GM21619 (cell line): ENCODE results near the gene MAGEB3.
"Not testable (repeated sequence)": the region's sequence is repeated elsewhere in the genome, so short reads cannot be mapped to it uniquely, and the experiment has no call there.

Source experiments
- ATAC-seq: cut with Tn5 transposase; IDR thresholded peaks from one replicate; pipeline ENCODE4 v1.9.1; 2021; ENCODE audit not compliant: unreplicated experiment

The MAGEB3 gene

GRCh38 chrX:30230395-30230794 is at the start of gene MAGEB3:
TSS of gene MAGEB3 (plus strand) at chrX:30230657. CDS start at chrX:30235925, 5,268 bp downstream.
- ATAC-seq, result no peak

GRCh38 chrX:30181353-30181752 is 49.1 kb upstream of the MAGEB3 start:
- no peak for ATAC-seq

- ATAC-seq, result no peak
These were observed 46.9 kb upstream of the MAGEB3 start for GRCh38 chrX:30183554-30183953.

GRCh38 chrX:30190426-30190825 is 40.0 kb upstream of the MAGEB3 start:
- no peak for ATAC-seq

DNA sequence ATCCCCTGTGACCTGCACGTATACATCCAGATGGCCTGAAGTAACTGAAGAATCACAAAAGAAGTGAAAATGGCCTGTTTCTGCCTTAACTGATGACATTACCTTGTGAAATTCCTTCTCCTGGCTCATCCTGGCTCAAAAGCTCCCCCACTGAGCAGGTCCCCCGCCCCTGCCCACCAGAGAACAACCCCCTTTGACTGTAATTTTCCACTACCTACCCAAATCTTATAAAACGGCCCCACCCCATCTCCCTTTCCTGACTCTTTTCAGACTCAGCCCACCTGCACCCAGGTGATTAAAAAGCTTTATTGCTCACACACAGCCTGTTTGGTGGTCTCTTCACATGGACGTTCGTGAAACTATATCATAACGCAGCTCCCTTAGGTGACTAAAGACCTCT is 36.5 kb upstream of the MAGEB3 start:
- ATAC-seq, result not testable (repeated sequence)

- no peak for ATAC-seq
These were observed 34.1 kb upstream of the MAGEB3 start for GRCh38 chrX:30196322-30196721.

GRCh38 chrX:30212172-30212571 is 18.3 kb upstream of the MAGEB3 start:
- ATAC-seq, result no peak

- ATAC-seq, result no peak
These were observed 15.1 kb upstream of the MAGEB3 start, which contains the start of gene MAGEB2 for GRCh38 chrX:30215357-30215843. TSS of gene MAGEB2 (plus strand) at chrX:30215563. CDS start at chrX:30218581, 3,018 bp downstream.

DNA sequence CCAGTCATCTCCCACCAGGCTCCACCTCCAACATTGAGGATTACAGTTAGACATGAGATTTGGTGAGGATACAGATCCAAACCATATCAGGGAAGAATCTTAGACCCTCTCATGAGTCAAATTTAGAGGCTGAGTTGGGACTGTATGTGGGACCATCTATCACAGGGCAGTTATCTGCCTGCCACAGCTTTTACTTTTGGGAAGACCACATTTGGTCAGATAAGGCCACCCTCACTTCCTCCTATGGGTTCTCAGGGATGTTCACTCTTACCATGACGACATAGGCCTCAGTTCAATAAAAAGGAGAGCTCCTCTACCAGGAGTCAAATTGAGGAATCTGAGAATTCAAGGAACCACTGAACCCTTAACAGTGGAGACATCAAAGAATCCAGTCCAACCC is 13.0 kb upstream of the MAGEB3 start:
- ATAC-seq, result no peak

GRCh38 chrX:30219372-30219771 is 11.1 kb upstream of the MAGEB3 start:
- ATAC-seq, result no peak

DNA sequence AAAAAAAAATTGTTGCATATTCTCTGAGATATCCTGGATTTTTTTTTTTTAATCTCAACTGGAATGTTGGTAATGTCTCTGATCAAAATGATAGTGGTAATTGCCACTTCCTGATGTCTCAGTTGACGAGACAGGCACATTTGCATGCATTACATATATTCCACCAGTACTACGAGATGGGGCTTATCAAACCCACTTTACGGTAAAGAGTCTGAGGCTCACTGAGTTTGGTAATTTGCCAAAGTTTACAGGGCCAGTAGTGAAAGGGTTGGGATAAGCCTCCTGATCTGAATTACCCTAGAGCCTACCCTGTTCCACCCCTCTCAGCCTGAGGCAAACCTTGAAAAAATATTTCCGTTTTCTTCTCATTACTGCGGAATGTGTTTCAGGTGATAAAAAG is 9.8 kb upstream of the MAGEB3 start:
- no peak for ATAC-seq

- no peak for ATAC-seq
These were observed 5.9 kb upstream of the MAGEB3 start for GRCh38 chrX:30224536-30224935.

DNA sequence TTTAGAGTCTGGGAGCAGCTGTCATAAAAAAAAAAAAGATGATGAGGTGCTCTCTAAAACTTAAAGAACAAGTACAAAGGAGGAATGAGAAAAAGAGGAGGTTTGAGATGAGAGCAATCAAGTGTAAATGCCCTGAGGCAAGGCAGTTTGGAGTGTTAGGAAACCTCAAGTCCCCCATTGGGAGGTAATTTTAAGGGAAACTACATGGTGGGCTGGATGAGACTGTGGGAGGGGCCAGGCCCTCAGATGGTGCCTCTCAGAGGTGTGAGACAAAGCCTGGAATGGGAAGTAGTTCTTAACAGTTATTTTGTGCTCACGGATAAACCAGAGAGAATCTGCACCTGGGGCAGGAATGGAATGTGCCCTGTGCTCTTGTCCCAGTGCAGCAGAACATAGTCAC is 1.9 kb upstream of the MAGEB3 start:
- ATAC-seq, result no peak

DNA sequence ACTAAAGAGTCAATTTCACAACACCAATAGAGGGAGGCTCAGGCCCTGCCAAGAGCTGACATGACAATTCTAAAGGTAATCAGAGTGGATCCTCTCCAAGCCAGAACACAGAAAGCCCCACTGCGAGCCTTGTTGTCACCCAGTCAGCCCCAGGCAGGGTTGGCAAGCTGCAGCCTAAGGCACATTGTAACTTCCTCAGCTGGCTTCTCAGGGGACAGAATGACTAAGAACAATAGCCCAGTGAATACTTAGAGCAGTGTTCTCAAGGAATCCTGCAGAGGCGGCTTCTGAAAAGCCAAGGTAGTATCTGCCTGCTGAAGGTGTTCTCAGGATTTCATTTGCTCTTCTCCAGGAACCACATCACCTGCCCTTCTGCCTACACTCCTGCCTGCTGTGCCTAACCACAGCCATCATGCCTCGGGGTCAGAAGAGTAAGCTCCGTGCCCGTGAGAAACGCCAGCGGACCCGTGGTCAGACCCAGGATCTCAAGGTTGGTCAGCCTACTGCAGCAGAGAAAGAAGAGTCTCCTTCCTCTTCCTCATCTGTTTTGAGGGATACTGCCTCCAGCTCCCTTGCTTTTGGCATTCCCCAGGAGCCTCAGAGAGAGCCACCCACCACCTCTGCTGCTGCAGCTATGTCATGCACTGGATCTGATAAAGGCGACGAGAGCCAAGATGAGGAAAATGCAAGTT is 11.4 kb downstream of the MAGEB3 start, which contains the start of gene MAGEB4:
Gene MAGEB4 (plus strand): TSS at position 277 of the 692 bp plus-strand sequence. CDS start 136 bp downstream, at position 413.
- no peak for ATAC-seq

GRCh38 chrX:30246769-30247489 is 16.5 kb downstream of the MAGEB3 start, which contains the start of gene MAGEB1:
TSS of gene MAGEB1 (plus strand) at chrX:30247146. CDS start at chrX:30250494, 3,348 bp downstream.
- no peak for ATAC-seq

GRCh38 chrX:30248854-30249253 is 18.4 kb downstream of the MAGEB3 start:
- ATAC-seq, result peak; percentile 68

DNA sequence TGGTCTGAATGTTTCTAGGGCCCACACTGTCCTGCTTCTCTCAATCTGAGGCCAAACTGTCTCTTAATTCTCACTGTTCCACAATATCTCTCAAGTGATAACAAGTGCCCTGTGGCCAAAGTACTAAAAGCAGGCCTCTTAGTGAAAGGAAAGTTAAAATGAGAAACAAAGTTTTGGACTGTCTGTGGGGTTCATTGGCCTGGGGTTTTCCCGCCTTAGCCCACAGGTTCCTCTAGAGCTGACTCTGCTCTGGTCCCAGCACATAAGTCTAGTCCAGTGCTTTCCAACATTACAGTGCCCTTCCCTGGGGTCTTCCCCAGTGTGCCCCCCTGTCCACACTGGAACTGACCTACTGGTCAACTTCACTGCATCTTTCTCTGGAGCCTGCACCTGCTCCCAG is 22.8 kb downstream of the MAGEB3 start:
- peak; percentile 73 for ATAC-seq

DNA sequence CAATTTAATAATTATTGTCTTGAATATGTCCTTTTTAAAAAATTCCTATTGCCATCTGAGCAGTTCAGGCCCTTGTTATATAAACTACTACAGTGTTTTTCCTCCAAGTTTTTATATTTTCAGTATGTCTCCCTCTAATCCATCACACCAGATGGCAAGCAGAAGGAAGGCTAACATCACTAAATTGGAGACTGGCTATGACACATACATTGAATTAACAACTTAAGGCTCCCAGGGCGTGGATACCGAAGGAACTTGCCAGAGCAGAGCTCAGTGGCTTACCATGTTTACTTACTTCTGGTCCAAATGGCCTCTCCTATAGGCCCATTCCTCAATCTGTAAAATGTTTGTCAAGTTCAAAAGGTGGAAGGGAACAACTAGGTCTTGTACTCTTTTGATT is 29.5 kb downstream of the MAGEB3 start:
- ATAC-seq, result no peak

DNA sequence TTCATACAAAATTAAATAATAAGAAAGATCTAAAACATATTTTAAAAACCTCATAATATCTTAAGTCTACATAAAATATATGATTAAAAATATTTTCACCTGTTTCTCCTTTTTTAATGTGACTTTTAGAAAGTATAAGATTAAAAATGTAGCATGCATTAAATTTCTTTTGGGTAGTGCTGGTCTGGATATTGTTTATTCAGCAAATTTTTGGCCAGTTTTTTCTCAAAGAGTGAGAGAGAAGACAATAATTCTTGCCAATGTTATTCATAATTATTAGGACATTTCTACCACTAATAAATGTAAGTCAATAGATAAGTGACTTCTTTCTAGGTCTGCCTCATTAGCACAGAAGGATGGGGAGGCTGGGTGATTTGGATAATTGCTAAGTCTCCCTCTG is 30.6 kb downstream of the MAGEB3 start:
- ATAC-seq, result no peak

- no peak for ATAC-seq
These were observed 32.3 kb downstream of the MAGEB3 start for GRCh38 chrX:30262763-30263162.

- no peak for ATAC-seq
These were observed 40.2 kb downstream of the MAGEB3 start for GRCh38 chrX:30270639-30271038.

GRCh38 chrX:30275498-30275897 is 45.0 kb downstream of the MAGEB3 start:
- ATAC-seq, result no peak
